ENCODE measurements around the gene SLC40A1. TPM values are rescaled to one million over a fixed set of nuclear protein-coding genes. Genes with fewer than 3 reads are reported as not detected.

SLC40A1 gene
- total and polyA plus RNA-seq, 2 donors (not counting 3 experiments of a cell fraction or from before 2014, with no cell fraction given), result 8.5 to 15.1 TPM

DNA sequence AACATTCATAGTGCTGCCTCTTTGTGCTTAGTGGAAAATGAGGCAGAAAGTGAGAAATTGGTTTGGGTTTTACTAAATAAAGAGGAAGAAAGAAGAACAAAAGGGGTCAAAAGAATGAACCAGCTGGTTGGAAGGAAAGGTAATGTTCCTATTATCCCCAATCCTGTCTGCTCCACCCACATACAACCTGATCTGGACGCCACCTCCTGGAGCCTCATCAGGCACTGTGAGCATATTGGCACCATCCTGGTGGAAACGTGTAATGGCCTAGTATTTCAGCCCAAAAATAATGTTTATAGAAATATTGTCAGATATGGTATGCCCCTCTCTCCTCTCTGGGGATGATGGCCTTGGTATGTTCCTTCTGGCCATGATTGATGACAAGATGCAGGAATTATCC, 45.0 kb upstream of the SLC40A1 start:
- DNase-seq (ENCODE audit: low read depth, low spot score), result no peak
- Histone ChIP-seq H3K4me3 (replicated peaks in 1 of 3; ENCODE audit: insufficient read depth in 1 of 3, low read depth in 1 of 3, low read length in 3 of 3) (no peak overlapping the region), H4K20me1 (replicated peaks; ENCODE audit: control insufficient read depth, extremely low read depth, insufficient read depth, low read length) (no peaks in the 10 kb centered on the region), H3K27ac (ENCODE audit: insufficient read depth, low read depth, low read length) (no peak overlapping the region), H3K4me2 (ENCODE audit: insufficient read depth, low read length) (no peak overlapping the region), H3K4me1 (ENCODE audit: control insufficient read depth, extremely low read depth, insufficient read depth, low read length) (peaks cover 4% of the 10 kb centered on the region), H3K9me3 (replicated peaks; ENCODE audit: control insufficient read depth, insufficient read depth, low read length) (no peaks in the 10 kb centered on the region), H3K36me3 (ENCODE audit: control insufficient read depth in 2 of 2, extremely low read depth in 1 of 2, insufficient read depth in 2 of 2, low read length in 2 of 2) (no peaks in the 10 kb centered on the region), H3K9ac (replicated peaks; ENCODE audit: extremely low read depth, insufficient read depth, low read length) (no peak overlapping the region), H3K27me3 (ENCODE audit: control insufficient read depth in 2 of 2, insufficient read depth in 2 of 2, low read length in 2 of 2) (no peaks in the 10 kb centered on the region), H3K9me1 (replicated peaks; ENCODE audit: control insufficient read depth, extremely low read depth, insufficient read depth, low read length) (no peaks in the 10 kb centered on the region), H2AFZ (ENCODE audit: low read depth, low read length) (no peak overlapping the region), H3K79me2 (ENCODE audit: control insufficient read depth, insufficient read depth, low read length) (no peaks in the 10 kb centered on the region)
- intact Hi-C loops (cut with micrococcal nuclease) (no loop called here), dilution Hi-C loops (cut with MboI; ENCODE audit: extremely low pct_ligation_motif_present, low sequenced_read_pairs) (no loop called here)
- no peak for TF ChIP-seq POLR2A (IDR thresholded peaks at IDR 0.05; ENCODE audit: low read depth, low read length)
- no peak for TF ChIP-seq MYC (IDR thresholded peaks at IDR 0.05; ENCODE audit: low read depth, low read length)
- TF ChIP-seq POLR2AphosphoS5 (IDR thresholded peaks at IDR 0.05; ENCODE audit: insufficient read depth, low read depth, low read length), result no peak
- FAIRE-seq, result no peak
- ChIA-PET CTCF (no interaction called here), POLR2A (no interaction called here)
- no TSS peak for BruUV-seq (replicated peaks)

DNA sequence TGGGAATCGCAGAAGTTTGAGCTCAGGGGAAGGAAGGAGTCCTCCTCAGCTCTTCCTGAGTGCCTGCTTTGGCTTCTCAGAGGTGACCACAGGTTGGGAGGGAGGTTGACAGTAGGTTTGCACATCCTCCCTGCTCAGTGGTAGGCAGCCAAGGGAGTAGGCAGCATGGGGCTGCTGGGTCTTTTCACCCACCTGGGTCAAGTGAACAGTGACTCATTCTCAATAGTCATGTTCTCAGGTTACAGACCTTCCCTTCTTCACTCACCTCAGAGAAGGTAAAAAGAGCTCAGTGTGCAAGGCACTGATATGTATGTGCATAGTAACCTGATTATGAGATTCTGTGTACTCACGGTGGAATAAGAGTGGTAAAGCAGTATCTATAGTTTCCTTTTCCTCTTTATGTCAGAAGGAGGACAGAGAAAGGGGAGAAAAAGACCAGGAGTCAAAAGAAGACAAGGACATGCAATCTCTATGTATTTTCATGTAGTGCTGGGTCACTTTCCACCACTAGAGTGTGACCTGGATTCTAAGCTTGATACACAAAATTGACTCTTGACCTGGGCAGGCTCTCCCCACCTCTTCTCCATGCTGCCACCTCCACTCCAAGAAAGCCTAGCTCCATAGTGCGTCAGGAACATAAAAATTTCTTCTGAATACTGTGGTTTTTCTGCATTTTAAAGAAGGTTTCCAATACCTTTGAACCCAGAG, 44.2 kb upstream of the SLC40A1 start:
- no peak overlapping the region for H2AFZ ChIP-seq (ENCODE audit: low read depth, low read length)
- H3K79me2 ChIP-seq (ENCODE audit: control insufficient read depth, insufficient read depth, low read length), result no peaks in the 10 kb centered on the region
- intact Hi-C loops (cut with micrococcal nuclease), result no loop called here
- BruUV-seq (replicated peaks), result no TSS peak
- TF ChIP-seq POLR2AphosphoS5 (IDR thresholded peaks at IDR 0.05; ENCODE audit: insufficient read depth, low read depth, low read length), result no peak
- TF ChIP-seq, protein P1, sequence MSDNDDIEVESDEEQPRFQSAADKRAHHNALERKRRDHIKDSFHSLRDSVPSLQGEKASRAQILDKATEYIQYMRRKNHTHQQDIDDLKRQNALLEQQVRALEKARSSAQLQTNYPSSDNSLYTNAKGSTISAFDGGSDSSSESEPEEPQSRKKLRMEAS (IDR thresholded peaks at IDR 0.05; ENCODE audit: insufficient read depth, insufficient read length), result no peak
- TF ChIP-seq EZH2 (IDR thresholded peaks at IDR 0.05; ENCODE audit: borderline replicate concordance, low read depth, low read length, severe bottlenecking), result no peak
- no peak for TF ChIP-seq FOS (IDR thresholded peaks at IDR 0.05; ENCODE audit: borderline replicate concordance, insufficient read depth, low read length)
- no peak for TF ChIP-seq MYC (IDR thresholded peaks at IDR 0.05; ENCODE audit: low read depth, low read length)
- no peak for TF ChIP-seq JUN (IDR thresholded peaks at IDR 0.05; ENCODE audit: borderline replicate concordance, insufficient read depth, insufficient read length, low read depth)
- H3K27ac ChIP-seq (ENCODE audit: insufficient read depth, low read depth, low read length), result no peak overlapping the region
- DNase-seq (ENCODE audit: low read depth, low spot score) (no peak), FAIRE-seq (no peak)
- no peaks in the 10 kb centered on the region for H4K20me1 ChIP-seq (replicated peaks; ENCODE audit: control insufficient read depth, extremely low read depth, insufficient read depth, low read length)
- H3K27me3 ChIP-seq (ENCODE audit: control insufficient read depth in 2 of 2, insufficient read depth in 2 of 2, low read length in 2 of 2), result no peaks in the 10 kb centered on the region
- H3K9ac ChIP-seq (replicated peaks; ENCODE audit: extremely low read depth, insufficient read depth, low read length), result no peak overlapping the region
- H3K9me1 ChIP-seq (replicated peaks; ENCODE audit: control insufficient read depth, extremely low read depth, insufficient read depth, low read length), result no peaks in the 10 kb centered on the region
- no peaks in the 10 kb centered on the region for H3K9me3 ChIP-seq (replicated peaks; ENCODE audit: control insufficient read depth, insufficient read depth, low read length)
- no peak overlapping the region for H3K4me2 ChIP-seq (ENCODE audit: insufficient read depth, low read length)
- H3K4me1 ChIP-seq (ENCODE audit: control insufficient read depth, extremely low read depth, insufficient read depth, low read length), result peaks cover 4% of the 10 kb centered on the region
- no peak overlapping the region for H3K4me3 ChIP-seq (replicated peaks in 1 of 3; ENCODE audit: insufficient read depth in 1 of 3, low read depth in 1 of 3, low read length in 3 of 3)
- POLR2A ChIA-PET, result no interaction called here
- dilution Hi-C loops (cut with MboI; ENCODE audit: extremely low pct_ligation_motif_present, low sequenced_read_pairs), result no loop called here
- no peaks in the 10 kb centered on the region for H3K36me3 ChIP-seq (ENCODE audit: control insufficient read depth in 2 of 2, extremely low read depth in 1 of 2, insufficient read depth in 2 of 2, low read length in 2 of 2)
- CTCF ChIA-PET, result interaction anchor here (1.1 to 1.2 kb wide), 2 partner anchors 9 to 36 kb away, joined by 3 to 4 read pairs; no protein-coding TSS in a partner anchor
